ENCODE measurements around the gene HES1. TPM values are rescaled to one million over a fixed set of nuclear protein-coding genes. Genes with fewer than 3 reads are reported as not detected.
A peak's percentile ranks its signal among the peaks of the same experiment; 100 is the strongest.

Gene HES1
- total RNA-seq, 2 donors from 2014 or later, result 32.1 to 43.6 TPM

- H3K4me3 ChIP-seq, result no peak overlapping the region
- no peak for DNase-seq (ENCODE audit: low spot score)
- H3K9me3 ChIP-seq, result no peaks in the 10 kb centered on the region
- no peaks in the 10 kb centered on the region for H3K4me1 ChIP-seq
- H3K36me3 ChIP-seq, result no peaks in the 10 kb centered on the region
- no peak overlapping the region for H3K27ac ChIP-seq
- H3K27me3 ChIP-seq, result no peaks in the 10 kb centered on the region
- no peak for TF ChIP-seq CTCF (IDR thresholded peaks at IDR 0.05)
These were observed 27.7 kb downstream of the HES1 start for GRCh38 chr3:194163697-194164096.

GRCh38 chr3:194164861-194165260 is 28.9 kb downstream of the HES1 start:
- Histone ChIP-seq H3K36me3 (no peaks in the 10 kb centered on the region), H3K27me3 (no peaks in the 10 kb centered on the region), H3K4me3 (no peak overlapping the region), H3K4me1 (no peaks in the 10 kb centered on the region), H3K27ac (no peak overlapping the region), H3K9me3 (no peaks in the 10 kb centered on the region)
- TF ChIP-seq CTCF (IDR thresholded peaks at IDR 0.05), result no peak
- no peak for DNase-seq (ENCODE audit: low spot score)

- DNase-seq (ENCODE audit: low spot score), result no peak
- H3K4me1 ChIP-seq, result no peaks in the 10 kb centered on the region
- no peak overlapping the region for H3K4me3 ChIP-seq
- H3K27me3 ChIP-seq, result no peaks in the 10 kb centered on the region
- no peaks in the 10 kb centered on the region for H3K36me3 ChIP-seq
- no peak overlapping the region for H3K27ac ChIP-seq
- no peaks in the 10 kb centered on the region for H3K9me3 ChIP-seq
- no peak for TF ChIP-seq CTCF (IDR thresholded peaks at IDR 0.05)
These were observed 29.5 kb downstream of the HES1 start for GRCh38 chr3:194165271-194166018.

GRCh38 chr3:194166682-194167479 is 30.9 kb downstream of the HES1 start:
- H3K9me3 ChIP-seq, result no peaks in the 10 kb centered on the region
- no peaks in the 10 kb centered on the region for H3K4me1 ChIP-seq
- TF ChIP-seq CTCF (IDR thresholded peaks at IDR 0.05), result no peak
- no peak overlapping the region for H3K4me3 ChIP-seq
- no peak overlapping the region for H3K27ac ChIP-seq
- DNase-seq (ENCODE audit: low spot score), result peak; percentile 70
- no peaks in the 10 kb centered on the region for H3K36me3 ChIP-seq
- H3K27me3 ChIP-seq, result no peaks in the 10 kb centered on the region

GRCh38 chr3:194167480-194168282 is 31.7 kb downstream of the HES1 start:
- Histone ChIP-seq H3K27ac (no peak overlapping the region), H3K9me3 (no peaks in the 10 kb centered on the region), H3K4me3 (no peak overlapping the region), H3K4me1 (no peaks in the 10 kb centered on the region), H3K36me3 (no peaks in the 10 kb centered on the region), H3K27me3 (no peaks in the 10 kb centered on the region)
- TF ChIP-seq CTCF (IDR thresholded peaks at IDR 0.05), result no peak
- DNase-seq (ENCODE audit: low spot score), result no peak
